Lower leg skin (tissue), 4 donors: ENCODE results near the gene CHST8. TPM values are rescaled to one million over a fixed set of nuclear protein-coding genes. Genes with fewer than 3 reads are reported as not detected.

Source experiments
- DNase-seq, 2 donors: peaks; one replicate each; pipeline ENCODE4 v3.0.0-alpha.2; 2019; ENCODE audit warnings: low spot score in 2 of 2
- H3K4me3 ChIP-seq: fragments of 200-600 bp; sonication (generic); 2 replicates; pipeline ENCODE4 v1.5.1; 2017; ENCODE audit warnings: mild to moderate bottlenecking, low read depth; ENCODE audit not compliant: poor library complexity, severe bottlenecking
- POLR2A ChIP-seq, 2 donors: fragments of 450-650 bp; IDR thresholded peaks; one replicate each; pipeline ENCODE4 v1.6.1; 2016 to 2017; ENCODE audit warnings: antibody characterized with exemption in 2 of 2, mild to moderate bottlenecking in 1 of 2, moderate library complexity in 1 of 2
- WGBS, 2 donors: methylation state at CpG; one replicate each; pipeline ENCODE4 v1.1.5; 2018; 5-methylcytosine and 5-hydroxymethylcytosine counted together
- intact Hi-C: fragments of 100-400 bp; cut with DNase I; formaldehyde crosslinking; loops from one replicate; pipeline ENCODE4 v1.15.0; 2023; ENCODE audit warnings: low total_unique reads
- total RNA-seq, 4 donors: library from RNA; depleted of rRNA; stranded (reverse); fragments of >200 nt; gene quantifications; one replicate each; pipeline ENCODE4 v1.1.0, GENCODE V29; 2016
- TF ChIP-seq, protein P1 (sequence below), 3 donors: fragments of 450-650 bp; IDR thresholded peaks; one replicate each; pipeline ENCODE4 v1.5.1; 2016; ENCODE audit warnings: antibody characterized with exemption in 3 of 3, mild to moderate bottlenecking in 3 of 3, moderate library complexity in 2 of 3

CHST8 gene
- total RNA-seq, 4 donors from 2014 or later, result 0.19 to 1.6 (median 0.37) TPM; not detected in 1

GRCh38 chr19:33724721-33725060 is 102.9 kb downstream of the CHST8 start:
- WGBS, 2 donors, result 64 to 75% methylated on average over 4 to 7 of the region's 7 CpGs
- TF ChIP-seq POLR2A (IDR thresholded peaks at IDR 0.05), result no peak
- TF ChIP-seq, protein P1, sequence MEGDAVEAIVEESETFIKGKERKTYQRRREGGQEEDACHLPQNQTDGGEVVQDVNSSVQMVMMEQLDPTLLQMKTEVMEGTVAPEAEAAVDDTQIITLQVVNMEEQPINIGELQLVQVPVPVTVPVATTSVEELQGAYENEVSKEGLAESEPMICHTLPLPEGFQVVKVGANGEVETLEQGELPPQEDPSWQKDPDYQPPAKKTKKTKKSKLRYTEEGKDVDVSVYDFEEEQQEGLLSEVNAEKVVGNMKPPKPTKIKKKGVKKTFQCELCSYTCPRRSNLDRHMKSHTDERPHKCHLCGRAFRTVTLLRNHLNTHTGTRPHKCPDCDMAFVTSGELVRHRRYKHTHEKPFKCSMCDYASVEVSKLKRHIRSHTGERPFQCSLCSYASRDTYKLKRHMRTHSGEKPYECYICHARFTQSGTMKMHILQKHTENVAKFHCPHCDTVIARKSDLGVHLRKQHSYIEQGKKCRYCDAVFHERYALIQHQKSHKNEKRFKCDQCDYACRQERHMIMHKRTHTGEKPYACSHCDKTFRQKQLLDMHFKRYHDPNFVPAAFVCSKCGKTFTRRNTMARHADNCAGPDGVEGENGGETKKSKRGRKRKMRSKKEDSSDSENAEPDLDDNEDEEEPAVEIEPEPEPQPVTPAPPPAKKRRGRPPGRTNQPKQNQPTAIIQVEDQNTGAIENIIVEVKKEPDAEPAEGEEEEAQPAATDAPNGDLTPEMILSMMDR (IDR thresholded peaks at IDR 0.05), result no peak
- no peak for DNase-seq
- H3K4me3 ChIP-seq, result no peak overlapping the region
- intact Hi-C loops, result no loop called here

- 73 to 81% methylated on average over 9 of the region's 9 CpGs for WGBS, 2 donors
- no peak overlapping the region for H3K4me3 ChIP-seq
- intact Hi-C loops, result no loop called here
- DNase-seq, result no peak
- TF ChIP-seq POLR2A (IDR thresholded peaks at IDR 0.05), result no peak
These were observed 103.8 kb downstream of the CHST8 start for GRCh38 chr19:33725567-33725966.

GRCh38 chr19:33726756-33727155 is 105.0 kb downstream of the CHST8 start:
- no peak for DNase-seq
- WGBS, 2 donors, result 53 to 54% methylated on average over 12 of the region's 12 CpGs
- no peak overlapping the region for H3K4me3 ChIP-seq
- TF ChIP-seq POLR2A (IDR thresholded peaks at IDR 0.05), result no peak
- TF ChIP-seq, protein P1 (IDR thresholded peaks at IDR 0.05), result no peak
- intact Hi-C loops, result no loop called here

DNA sequence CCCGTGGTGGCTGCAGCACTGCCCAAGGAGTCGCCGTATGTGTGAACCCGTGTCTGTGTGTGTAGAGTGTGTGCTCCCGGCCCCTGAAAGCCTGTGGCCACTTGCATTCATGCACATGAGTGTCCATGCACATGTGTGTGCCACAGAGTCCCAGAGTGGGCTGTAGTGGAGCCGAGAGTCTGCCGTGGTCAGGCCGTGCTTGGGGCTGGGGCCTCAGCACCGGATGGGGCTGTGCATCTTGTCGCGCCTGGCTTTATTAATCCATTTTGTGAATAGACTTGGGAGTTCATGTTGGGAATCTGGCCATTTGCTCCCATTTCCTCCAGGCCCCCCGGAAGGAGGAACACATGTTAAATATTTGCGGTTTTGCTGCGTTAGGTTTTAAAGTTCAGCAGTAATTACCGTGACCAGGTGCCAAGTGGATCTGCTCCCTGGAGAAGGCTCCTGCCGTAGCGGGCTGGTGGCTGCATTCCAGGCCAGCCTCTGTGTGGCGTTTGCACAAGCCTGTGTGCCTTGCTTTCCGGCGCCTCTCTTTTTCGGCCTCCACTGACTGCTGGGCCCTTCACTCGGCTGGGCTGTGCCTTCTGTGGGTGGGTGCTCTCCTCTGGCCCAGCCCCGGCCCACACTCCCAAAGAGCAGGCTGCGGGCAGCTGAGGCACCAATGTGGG is 105.7 kb downstream of the CHST8 start:
- TF ChIP-seq, protein P1 (IDR thresholded peaks at IDR 0.05), result no peak
- no peak for TF ChIP-seq POLR2A (IDR thresholded peaks at IDR 0.05)
- no peak overlapping the region for H3K4me3 ChIP-seq
- no peak for DNase-seq
- intact Hi-C loops, result no loop called here
- 55 to 59% methylated on average over 24 of the region's 24 CpGs for WGBS, 2 donors

DNA sequence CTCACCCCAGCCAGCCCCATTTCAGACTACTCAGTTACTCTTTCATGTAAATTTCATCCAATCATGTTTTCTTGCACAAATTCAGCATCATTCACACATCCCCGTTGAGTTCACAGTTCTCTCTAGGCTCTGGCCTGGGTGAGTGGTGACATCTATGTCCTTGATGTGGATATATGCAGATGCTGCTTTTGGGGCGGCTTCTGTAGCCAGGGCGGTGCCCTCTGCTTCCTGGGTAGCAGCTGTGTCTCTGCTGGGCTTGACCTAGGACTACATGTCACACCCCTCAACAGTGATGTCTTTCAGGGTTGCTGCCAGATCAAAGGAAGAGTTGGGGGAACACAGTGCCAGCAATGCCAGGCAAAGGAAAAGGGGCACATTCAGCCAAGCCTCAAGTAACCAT is 106.4 kb downstream of the CHST8 start:
- intact Hi-C loops, result no loop called here
- no peak for DNase-seq
- WGBS, 2 donors, result 75 to 89% methylated on average over 3 of the region's 3 CpGs
- TF ChIP-seq, protein P1 (IDR thresholded peaks at IDR 0.05), result no peak
- TF ChIP-seq POLR2A (IDR thresholded peaks at IDR 0.05), result no peak
- H3K4me3 ChIP-seq, result no peak overlapping the region

GRCh38 chr19:33730858-33731607 is 109.3 kb downstream of the CHST8 start:
- H3K4me3 ChIP-seq, result no peak overlapping the region
- 75 to 87% methylated on average over 8 of the region's 8 CpGs for WGBS, 2 donors
- DNase-seq, result no peak
- intact Hi-C loops, result no loop called here
- TF ChIP-seq POLR2A (IDR thresholded peaks at IDR 0.05), result no peak
- TF ChIP-seq, protein P1 (IDR thresholded peaks at IDR 0.05), result no peak
